HG02678 (cell line): ENCODE data around the gene TEX11.
"Not testable (repeated sequence)": the region's sequence is repeated elsewhere in the genome, so short reads cannot be mapped to it uniquely, and the experiment has no call there.

Source experiments
- ATAC-seq: cut with Tn5 transposase; IDR thresholded peaks from one replicate; pipeline ENCODE4 v1.9.1; 2021; ENCODE audit warnings: mild to moderate bottlenecking, moderate library complexity; ENCODE audit not compliant: unreplicated experiment

The TEX11 gene

GRCh38 chrX:70613295-70613694, 295.2 kb downstream of the TEX11 start:
- no peak for ATAC-seq

DNA sequence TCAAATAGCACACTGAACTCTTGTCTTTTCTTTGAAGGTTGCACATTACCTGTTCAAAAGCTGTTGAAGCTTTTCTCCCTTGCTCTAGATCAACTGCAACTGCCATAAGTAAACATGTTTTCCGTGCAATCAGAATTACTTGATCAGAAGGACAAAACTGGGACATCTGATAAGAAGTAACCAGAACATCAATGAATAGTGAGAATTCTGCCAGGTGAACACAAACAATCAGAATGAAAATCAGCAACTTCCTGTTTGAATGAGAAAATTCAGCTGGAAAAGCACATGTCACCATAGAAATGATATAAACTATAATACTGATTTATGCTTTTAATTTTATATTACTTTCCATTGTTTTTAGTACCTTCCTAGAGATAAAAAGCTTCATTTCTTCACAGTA, 303.2 kb downstream of the TEX11 start:
- ATAC-seq = no peak

DNA sequence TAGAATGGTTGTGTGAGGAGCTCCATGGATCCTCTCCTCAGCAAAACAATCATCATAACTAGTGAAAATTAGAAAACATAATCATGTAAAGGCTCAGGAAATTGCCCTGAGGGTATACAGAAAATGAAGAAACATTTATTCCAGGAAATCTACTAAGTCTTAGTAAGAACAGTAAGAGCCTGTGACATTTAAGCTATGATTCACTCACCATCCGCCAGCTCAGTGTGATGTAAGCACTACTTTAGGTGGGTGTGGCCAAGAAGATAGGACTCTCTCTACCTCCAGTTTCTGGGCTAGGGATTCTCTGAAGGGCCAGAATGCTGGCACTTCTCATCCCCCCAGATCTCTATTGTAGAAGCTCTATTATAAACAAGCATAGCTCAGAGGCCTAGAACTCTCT, 316.4 kb downstream of the TEX11 start:
- no peak for ATAC-seq

DNA sequence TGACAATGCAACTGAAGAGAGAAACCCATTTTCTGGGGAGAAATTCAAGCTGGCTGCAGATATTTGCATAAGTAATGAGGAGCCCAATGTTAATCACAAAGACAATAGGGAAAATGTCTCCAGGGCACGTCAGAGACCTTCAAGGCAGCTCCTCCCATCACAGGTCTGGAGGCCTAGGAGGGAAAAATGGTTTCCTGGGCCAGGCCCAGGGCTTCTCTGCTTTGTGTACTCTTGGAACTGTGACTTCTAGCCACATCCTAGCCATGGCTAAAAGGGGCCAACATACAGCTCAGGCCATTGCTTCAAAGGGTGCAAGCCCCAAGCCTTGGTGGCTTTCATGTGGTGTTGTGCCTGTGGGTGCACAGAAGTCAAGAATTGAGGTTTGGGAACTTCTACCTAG, 321.4 kb downstream of the TEX11 start:
- not testable (repeated sequence) for ATAC-seq

DNA sequence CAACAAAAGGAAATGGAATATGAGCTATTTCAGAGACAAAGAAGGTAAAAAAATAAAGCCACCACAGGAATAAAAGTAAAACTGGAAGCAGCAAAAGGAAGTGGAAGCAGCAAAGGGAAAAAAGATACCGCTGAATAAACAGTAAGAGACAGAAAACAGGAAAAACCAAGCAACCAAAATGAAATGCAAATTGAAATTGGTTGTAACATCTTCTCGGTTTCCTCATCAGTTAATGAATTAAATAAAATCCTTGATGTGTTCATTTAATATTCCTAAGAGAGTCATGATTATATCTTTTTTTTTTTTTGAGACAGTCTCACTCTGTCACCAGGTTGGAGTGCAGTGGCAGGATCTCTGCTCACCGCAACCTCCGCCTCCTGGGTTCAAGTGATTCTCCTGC, 331.1 kb downstream of the TEX11 start:
- ATAC-seq = no peak

GRCh38 chrX:70569922-70570576, 338.5 kb downstream of the TEX11 start:
- ATAC-seq = not testable (repeated sequence)

- ATAC-seq = no peak
Measured at GRCh38 chrX:70554948-70555347, 353.6 kb downstream of the TEX11 start.

DNA sequence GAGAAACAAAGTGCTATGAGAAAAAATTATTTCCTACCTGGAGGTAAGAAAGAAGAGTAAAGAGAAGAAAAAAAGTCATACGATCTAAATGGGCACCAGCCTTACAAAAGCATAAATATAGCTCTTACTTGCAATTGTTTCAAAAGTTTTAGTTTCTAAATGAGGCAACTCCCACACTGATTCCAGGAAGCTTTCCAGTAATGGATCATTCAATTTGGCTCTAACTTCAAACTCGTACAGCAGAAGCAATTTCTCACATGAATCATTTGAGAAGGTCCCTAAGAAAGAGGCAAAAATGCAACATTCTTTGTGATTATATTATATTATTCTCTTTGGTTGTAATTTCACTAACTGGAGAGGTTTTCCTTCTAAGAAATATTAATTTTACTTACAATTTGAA, 354.0 kb downstream of the TEX11 start:
- ATAC-seq = no peak

DNA sequence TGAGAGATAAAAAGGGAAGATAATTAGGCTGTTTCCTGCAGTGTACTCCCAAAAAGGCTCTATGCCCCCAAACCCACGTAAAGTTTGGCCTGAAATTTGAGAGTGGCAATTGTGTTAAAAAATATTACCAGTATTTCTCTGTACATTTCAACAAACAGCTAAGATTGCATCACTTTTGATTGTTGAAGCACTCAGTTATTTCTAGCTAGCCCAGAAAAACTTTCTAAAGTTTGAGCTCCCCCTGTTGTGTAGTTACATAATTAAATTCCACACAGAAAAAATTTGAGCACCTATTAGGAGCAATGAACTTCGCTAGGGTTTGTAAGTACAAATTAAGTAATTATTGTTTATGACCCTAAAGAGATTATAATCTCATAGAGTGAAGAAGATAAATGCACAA, 354.4 kb downstream of the TEX11 start:
- ATAC-seq = no peak

DNA sequence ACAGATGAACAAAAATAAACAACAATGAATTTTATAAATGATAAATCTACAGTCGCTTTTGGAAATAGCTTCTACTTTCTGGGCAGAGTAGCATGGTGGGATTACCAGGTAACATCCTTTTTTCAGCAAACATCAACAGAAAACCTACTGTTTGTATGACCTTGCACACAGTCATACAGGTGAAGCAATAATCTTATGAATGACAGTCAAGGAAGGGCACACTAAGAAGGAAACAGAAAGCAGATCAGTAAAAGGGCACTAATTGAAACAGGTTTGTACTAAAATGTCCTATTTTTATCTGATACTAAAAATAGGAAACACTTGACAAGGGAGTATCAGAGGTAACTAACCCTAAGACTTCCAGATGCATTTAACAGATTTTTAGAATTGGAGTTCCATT, 355.0 kb downstream of the TEX11 start:
- peak; percentile 62 for ATAC-seq

DNA sequence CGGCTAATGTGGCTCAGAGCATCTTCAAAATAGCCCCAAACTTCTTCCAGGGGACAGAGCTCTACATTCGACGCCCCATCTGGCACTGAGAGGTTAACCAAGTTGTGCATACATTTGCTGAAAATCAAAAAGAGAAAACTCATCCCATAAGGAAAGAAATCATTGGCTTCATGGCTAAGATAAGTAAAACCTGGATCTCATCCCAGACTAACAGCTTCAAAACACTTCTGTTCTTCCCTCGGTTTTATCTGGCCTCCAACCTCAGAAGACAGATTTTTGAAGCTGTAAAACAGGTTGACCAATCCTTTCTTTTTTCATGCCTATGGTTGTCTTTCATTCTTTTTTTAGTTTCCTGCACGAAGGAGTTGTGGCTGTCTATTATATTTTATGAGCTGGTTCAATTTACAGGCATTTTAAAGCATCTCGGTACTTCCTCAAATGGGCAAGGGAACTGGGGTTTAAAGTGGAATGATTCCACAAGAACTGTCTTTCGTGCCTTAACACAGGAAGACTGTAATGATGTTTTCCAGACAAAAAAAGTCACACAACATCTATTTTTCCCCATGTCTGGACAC, 356.3 kb downstream of the TEX11 start:
- no peak for ATAC-seq

- no peak for ATAC-seq
Measured at GRCh38 chrX:70549429-70549828, 359.1 kb downstream of the TEX11 start.

GRCh38 chrX:70535198-70535597, 373.3 kb downstream of the TEX11 start:
- no peak for ATAC-seq

- no peak for ATAC-seq
Measured at GRCh38 chrX:70527610-70528345, 380.7 kb downstream of the TEX11 start.

DNA sequence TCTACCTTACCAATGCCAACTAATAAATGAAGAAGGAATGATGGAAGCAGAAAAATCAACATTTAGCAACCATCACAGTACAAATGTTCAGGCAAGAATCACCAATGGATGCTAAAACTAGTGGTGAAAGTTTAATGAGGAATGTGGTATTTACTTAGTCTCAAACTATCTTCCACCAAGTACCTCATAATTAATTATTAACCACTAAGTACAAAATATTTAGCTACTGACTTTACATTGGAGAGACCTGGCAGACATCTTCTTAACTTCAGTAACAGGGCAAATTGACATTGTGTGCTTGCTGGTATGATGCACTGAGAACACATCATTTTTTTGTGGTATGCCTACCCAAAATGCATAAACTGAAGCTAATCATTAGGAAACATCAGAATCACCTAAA, 381.5 kb downstream of the TEX11 start:
- ATAC-seq = no peak

DNA sequence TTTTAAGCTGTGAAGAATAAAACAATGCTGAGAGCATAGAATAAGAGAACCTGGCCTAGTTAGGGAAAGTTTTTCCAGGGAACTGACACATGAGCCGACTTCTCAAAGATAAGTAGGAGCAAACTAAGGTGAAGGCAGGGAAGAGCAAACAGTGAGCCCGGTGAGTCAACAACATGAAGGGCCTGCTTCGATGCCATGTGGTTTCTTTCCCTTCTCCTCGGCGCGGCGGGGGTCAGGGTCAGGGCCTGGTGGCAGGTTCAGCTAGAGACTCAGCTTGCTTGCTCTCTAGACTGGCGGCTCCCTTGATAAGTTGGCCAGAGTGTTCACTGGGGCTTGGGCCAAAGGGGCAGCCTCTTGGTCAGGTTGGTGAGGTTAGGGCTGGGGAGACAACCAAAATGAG, 382.8 kb downstream of the TEX11 start:
- ATAC-seq = no peak

GRCh38 chrX:70515692-70516091, 392.8 kb downstream of the TEX11 start:
- not testable (repeated sequence) for ATAC-seq

DNA sequence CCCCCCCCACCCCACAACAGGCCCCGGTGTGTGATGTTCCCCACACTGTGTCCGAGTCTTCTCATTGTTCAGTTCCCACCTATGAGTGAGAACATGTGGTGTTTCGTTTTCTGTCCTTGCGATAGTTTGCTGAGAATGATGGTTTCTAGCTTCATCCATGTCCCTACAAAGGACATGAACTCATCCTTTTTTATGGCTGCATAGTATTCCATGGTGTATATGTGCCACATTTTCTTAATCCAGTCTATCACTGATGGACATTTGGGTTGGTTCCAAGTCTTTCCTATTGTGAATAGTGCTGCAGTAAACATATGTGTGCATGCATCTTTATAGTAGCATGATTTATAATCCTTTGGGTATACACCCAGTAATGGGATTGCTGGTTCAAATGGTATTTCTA, 393.2 kb downstream of the TEX11 start:
- ATAC-seq = not testable (repeated sequence)

DNA sequence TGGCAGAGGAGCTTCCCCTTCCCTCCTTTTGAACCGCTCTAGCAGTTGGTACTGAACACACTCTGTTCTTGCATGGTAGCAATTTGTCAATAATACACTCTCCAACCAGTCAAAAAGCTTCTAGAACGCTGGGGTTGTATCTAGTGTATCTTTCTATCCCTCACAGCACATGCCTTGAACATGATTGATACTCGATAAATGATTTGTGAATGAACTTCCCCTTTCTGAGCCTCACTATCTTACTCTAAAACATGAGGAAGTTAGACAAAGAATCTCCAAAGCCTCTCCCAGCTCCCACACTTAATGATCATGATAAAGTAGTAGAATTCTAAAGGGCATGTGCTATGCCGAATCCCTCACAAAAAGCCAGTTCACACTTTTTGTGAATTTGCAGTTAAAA, 399.4 kb downstream of the TEX11 start:
- ATAC-seq = no peak

- peak; percentile 40 for ATAC-seq
Measured at GRCh38 chrX:70508296-70508911, 400.1 kb downstream of the TEX11 start.

DNA sequence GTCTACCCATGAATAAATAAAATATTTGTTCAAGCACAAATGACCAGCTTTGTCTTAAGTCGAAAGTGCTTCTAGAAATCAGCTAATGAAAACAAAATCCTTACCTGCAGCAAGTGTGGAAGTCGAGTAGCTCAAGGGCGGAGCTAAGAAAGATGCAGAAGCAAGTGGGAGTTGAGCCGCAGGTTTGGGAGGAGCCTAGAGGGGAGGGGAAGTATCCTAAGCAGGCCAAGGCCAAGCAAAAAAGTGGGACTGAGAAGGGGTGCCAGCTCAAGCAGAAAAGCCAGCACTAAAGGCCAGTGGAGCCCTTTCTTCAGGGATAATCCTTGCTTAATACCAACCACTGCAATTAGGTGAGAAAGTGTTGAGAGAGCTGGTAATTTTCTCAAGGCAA, 403.1 kb downstream of the TEX11 start:
- ATAC-seq = no peak
